Ovary (tissue), 3 donors: ENCODE measurements around the gene CETN1.

ENCODE experiments used
- CTCF ChIP-seq, 3 donors: fragments of 450-650 bp in 2 of 3; fragments of 200-600 bp in 1 of 3; IDR thresholded peaks; one replicate each; pipeline versions ENCODE4 v1.5.1 to v1.8.0; 2016 to 2022; ENCODE audit warnings: antibody characterized with exemption in 3 of 3, mild to moderate bottlenecking in 1 of 3
- EP300 ChIP-seq: sonication (generic); formaldehyde crosslinking; IDR thresholded peaks from one replicate; pipeline ENCODE4 v1.6.1; 2017; ENCODE audit warnings: antibody characterized with exemption
- POLR2A ChIP-seq: fragments of 450-650 bp; IDR thresholded peaks from one replicate; pipeline ENCODE4 v1.6.1; 2017; ENCODE audit warnings: antibody characterized with exemption, mild to moderate bottlenecking, moderate library complexity
- donor health status: DM: no; HTN: no; CAD: no.

- TF ChIP-seq CTCF (IDR thresholded peaks at IDR 0.05) (no peak), POLR2A (no peak), EP300 (no peak)
Observed at GRCh38 chr18:604771-605170, 24.6 kb downstream of the CETN1 start.
